DND-41 (cell line): Measurements from ENCODE around the gene UGT1A4.

ENCODE experiments used
- ATAC-seq: fragments of 200-7000 bp; cut with Tn5 transposase; 3 replicates; pipeline ENCODE4 v1.9.1; 2021; ENCODE audit warnings: low read depth; ENCODE audit not compliant: insufficient read depth
- DNase-seq: peaks from one replicate; pipeline ENCODE4 v3.0.0-alpha.2; 2020
- H2AFZ ChIP-seq: 2 replicates; pipeline ENCODE4 v1.6.0; 2012; ENCODE audit warnings: low read depth, low read length
- H3K27ac ChIP-seq: 2 replicates; pipeline ENCODE4 v1.5.1; 2012; ENCODE audit warnings: low read length, inconsistent platforms
- H3K27me3 ChIP-seq: fragments of 200-600 bp; sonication (generic); 2 replicates; pipeline ENCODE4 v1.6.0; 2012; ENCODE audit warnings: low read length, mild to moderate bottlenecking, inconsistent platforms; ENCODE audit not compliant: insufficient read depth, poor library complexity
- H3K36me3 ChIP-seq: 2 replicates; pipeline ENCODE4 v1.5.1; 2012; ENCODE audit warnings: low read length, inconsistent platforms; ENCODE audit not compliant: insufficient read depth
- H3K4me1 ChIP-seq: 2 replicates; pipeline ENCODE4 v1.5.1; 2012; ENCODE audit warnings: mild to moderate bottlenecking, low read length; ENCODE audit not compliant: insufficient read depth
- H3K4me2 ChIP-seq: 2 replicates; pipeline ENCODE4 v1.6.0; 2012; ENCODE audit warnings: mild to moderate bottlenecking, moderate library complexity, low read length, inconsistent platforms; ENCODE audit not compliant: insufficient read depth
- H3K4me3 ChIP-seq, 2 experiments: fragments of 200-600 bp in 1 of 2; shearing (Covaris generic) in 1 of 2; 2 replicates each; pipeline ENCODE4 v1.5.1; 2012 to 2016; ENCODE audit warnings: inconsistent platforms in 2 of 2, low read length in 2 of 2, mild to moderate bottlenecking in 2 of 2, low read depth in 1 of 2, moderate library complexity in 1 of 2
- H3K79me2 ChIP-seq: 2 replicates; pipeline ENCODE4 v1.6.0; 2012; ENCODE audit warnings: low read length, inconsistent platforms; ENCODE audit not compliant: insufficient read depth
- H3K9ac ChIP-seq: 2 replicates; pipeline ENCODE4 v1.6.0; 2012; ENCODE audit warnings: low read depth, mild to moderate bottlenecking, inconsistent platforms, low read length, moderate library complexity
- H3K9me3 ChIP-seq: 2 replicates; pipeline ENCODE4 v1.5.1; 2012; ENCODE audit warnings: low read length, moderate library complexity, mild to moderate bottlenecking, inconsistent platforms; ENCODE audit not compliant: insufficient read depth, severe bottlenecking
- H4K20me1 ChIP-seq: 2 replicates; pipeline ENCODE4 v1.6.0; 2012; ENCODE audit warnings: low read length; ENCODE audit not compliant: insufficient read depth
- CTCF ChIP-seq: IDR thresholded peaks from 2 replicates; pipeline ENCODE4 v1.5.1; 2012; ENCODE audit warnings: borderline replicate concordance, low read length, moderate library complexity, mild to moderate bottlenecking; ENCODE audit not compliant: poor library complexity, severe bottlenecking; ENCODE audit errors: extremely low read depth
- EZH2 ChIP-seq: IDR thresholded peaks from 3 replicates; pipeline ENCODE4 v1.6.1; 2012; ENCODE audit warnings: borderline replicate concordance, low read depth, mild to moderate bottlenecking, moderate library complexity, low read length, inconsistent platforms; ENCODE audit not compliant: severe bottlenecking

UGT1A4 gene

GRCh38 chr2:233706720-233707119, 11.8 kb upstream of the UGT1A4 start:
- DNase-seq: no peak
- Histone ChIP-seq H3K79me2 (no peaks in the 10 kb centered on the region), H3K4me1 (no peaks in the 10 kb centered on the region), H3K9me3 (no peaks in the 10 kb centered on the region), H2AFZ (no peak overlapping the region), H4K20me1 (no peaks in the 10 kb centered on the region), H3K9ac (no peak overlapping the region), H3K4me2 (no peak overlapping the region), H3K4me3 (no peak overlapping the region), H3K27ac (no peak overlapping the region), H3K27me3 (peaks cover 6% of the 10 kb centered on the region), H3K36me3 (no peaks in the 10 kb centered on the region)
- no peak for TF ChIP-seq EZH2
- no peak for TF ChIP-seq CTCF
- ATAC-seq: no peak

GRCh38 chr2:233707940-233708644, 10.4 kb upstream of the UGT1A4 start:
- Histone ChIP-seq H3K4me1 (no peaks in the 10 kb centered on the region), H3K9me3 (no peaks in the 10 kb centered on the region), H3K36me3 (no peaks in the 10 kb centered on the region), H2AFZ (no peak overlapping the region), H4K20me1 (no peaks in the 10 kb centered on the region), H3K79me2 (no peaks in the 10 kb centered on the region), H3K4me3 (no peak overlapping the region), H3K27me3 (peaks cover 6% of the 10 kb centered on the region), H3K9ac (no peak overlapping the region), H3K4me2 (no peak overlapping the region), H3K27ac (no peak overlapping the region)
- ATAC-seq (no peak), DNase-seq (no peak)
- TF ChIP-seq EZH2 (no peak), CTCF (no peak)

GRCh38 chr2:233708942-233709341, 9.6 kb upstream of the UGT1A4 start:
- H4K20me1 ChIP-seq: no peaks in the 10 kb centered on the region
- H2AFZ ChIP-seq: no peak overlapping the region
- TF ChIP-seq EZH2 (no peak), CTCF (no peak)
- no peaks in the 10 kb centered on the region for H3K79me2 ChIP-seq
- H3K4me2 ChIP-seq: no peak overlapping the region
- DNase-seq: no peak
- no peaks in the 10 kb centered on the region for H3K36me3 ChIP-seq
- ATAC-seq: no peak
- peaks cover 6% of the 10 kb centered on the region for H3K27me3 ChIP-seq
- no peaks in the 10 kb centered on the region for H3K9me3 ChIP-seq
- no peak overlapping the region for H3K9ac ChIP-seq
- H3K4me1 ChIP-seq: no peaks in the 10 kb centered on the region
- no peak overlapping the region for H3K27ac ChIP-seq
- no peak overlapping the region for H3K4me3 ChIP-seq
